GM19025 (cell line): ENCODE results near the gene CCSAP.
"Not testable (repeated sequence)": the region's sequence is repeated elsewhere in the genome, so short reads cannot be mapped to it uniquely, and the experiment has no call there.

Experiments used
- ATAC-seq: cut with Tn5 transposase; IDR thresholded peaks from one replicate; pipeline ENCODE4 v1.9.1; 2021; ENCODE audit warnings: mild to moderate bottlenecking, low read depth, moderate library complexity; ENCODE audit not compliant: unreplicated experiment

The CCSAP gene

GRCh38 chr1:229293528-229294204 is 49.2 kb downstream of the CCSAP start:
- no peak for ATAC-seq

GRCh38 chr1:229291686-229292085 is 51.2 kb downstream of the CCSAP start:
- ATAC-seq, result not testable (repeated sequence)

GRCh38 chr1:229288516-229288915 is 54.3 kb downstream of the CCSAP start:
- ATAC-seq, result no peak

- ATAC-seq, result no peak
Measured at GRCh38 chr1:229287267-229287666, 55.6 kb downstream of the CCSAP start.

- ATAC-seq, result no peak
Measured at GRCh38 chr1:229286099-229286766, 56.6 kb downstream of the CCSAP start.

DNA sequence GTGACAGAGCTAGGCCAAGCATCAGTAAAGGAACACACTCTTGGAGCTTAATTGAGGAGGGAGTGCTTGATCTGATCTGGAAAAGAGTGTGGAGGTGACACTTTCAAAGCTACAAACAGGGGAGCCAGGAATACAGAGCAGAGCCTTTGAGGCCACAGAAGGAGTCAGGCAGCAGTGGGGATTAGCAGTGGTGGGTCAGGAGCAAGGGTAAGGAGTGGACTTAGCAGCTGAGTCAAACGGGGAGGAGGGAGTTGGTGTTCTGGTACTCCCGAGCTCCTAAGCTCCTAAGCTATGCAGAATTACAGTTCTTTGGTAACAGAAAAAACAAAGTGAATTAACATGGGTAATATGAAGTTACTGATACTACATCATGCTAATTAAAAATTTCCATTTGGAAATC is 57.4 kb downstream of the CCSAP start:
- no peak for ATAC-seq

DNA sequence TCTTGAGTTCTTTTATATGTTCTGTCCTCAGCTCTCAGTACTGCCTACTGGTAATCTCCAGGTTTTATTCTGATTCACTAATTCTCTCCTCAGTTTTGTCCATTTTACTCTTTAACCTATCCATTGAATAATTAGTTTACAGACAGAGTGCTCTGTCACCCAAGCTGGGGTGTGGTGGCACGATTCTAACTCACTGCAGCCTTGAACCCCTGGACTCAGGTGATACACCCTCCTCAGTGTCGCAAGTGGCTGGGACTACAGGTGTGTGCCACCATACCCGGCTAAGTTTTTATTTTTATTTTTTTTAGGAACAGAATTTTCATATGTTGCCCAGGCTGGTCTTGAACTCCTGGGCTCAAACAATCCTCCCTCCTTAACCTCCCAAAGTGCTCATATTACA is 58.0 kb downstream of the CCSAP start:
- ATAC-seq, result no peak

DNA sequence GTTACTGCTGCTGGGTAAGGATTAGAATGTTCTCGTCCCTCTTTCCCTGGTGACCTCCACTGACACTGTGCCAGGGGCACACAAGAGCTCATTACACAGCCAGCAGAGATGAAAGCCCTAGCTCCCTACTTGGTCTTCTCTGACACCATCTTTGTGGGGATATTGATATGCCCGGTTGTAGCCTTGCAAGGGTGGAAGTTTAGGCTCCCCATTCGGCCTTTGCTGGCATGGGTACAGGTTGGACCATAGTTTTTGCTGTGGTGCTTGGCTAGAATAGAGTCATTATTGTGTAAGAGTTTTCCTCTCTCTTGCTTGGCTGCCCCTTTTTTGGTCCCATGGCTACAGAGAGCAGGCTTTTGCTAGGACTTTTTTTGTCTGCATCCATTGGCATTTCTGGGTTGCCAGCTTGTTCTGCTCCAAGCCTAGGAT is 59.6 kb downstream of the CCSAP start:
- no peak for ATAC-seq

DNA sequence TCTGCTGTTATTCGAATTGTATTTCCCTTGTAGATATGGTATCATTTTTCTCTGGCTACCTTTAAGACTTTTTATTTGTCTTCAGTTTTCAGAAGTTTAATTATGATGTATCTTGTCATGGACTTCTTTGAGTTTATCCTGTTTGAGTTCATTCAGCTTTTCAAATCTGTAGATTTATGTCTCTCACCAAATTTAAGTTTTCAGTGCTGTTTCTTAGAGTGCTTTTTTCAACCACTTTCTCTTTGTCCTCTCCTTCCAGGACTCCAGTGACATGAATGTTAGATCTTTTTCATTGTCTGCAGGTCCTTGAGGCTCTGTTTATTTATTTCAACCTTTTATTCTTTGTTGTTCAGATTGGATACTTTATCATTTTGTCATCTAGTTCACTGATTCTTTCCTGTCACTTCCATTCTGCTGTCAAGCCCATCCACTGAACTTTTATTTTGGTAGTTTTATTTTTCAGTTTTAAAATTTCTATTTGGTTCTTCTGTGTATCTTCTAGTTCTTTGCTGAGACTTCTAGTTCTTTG is 60.5 kb downstream of the CCSAP start:
- no peak for ATAC-seq

- no peak for ATAC-seq
Measured at GRCh38 chr1:229281339-229281926, 61.4 kb downstream of the CCSAP start.

GRCh38 chr1:229280921-229281320 is 61.9 kb downstream of the CCSAP start:
- no peak for ATAC-seq

GRCh38 chr1:229280037-229280828 is 62.6 kb downstream of the CCSAP start:
- no peak for ATAC-seq

GRCh38 chr1:229279242-229279641 is 63.6 kb downstream of the CCSAP start:
- no peak for ATAC-seq

DNA sequence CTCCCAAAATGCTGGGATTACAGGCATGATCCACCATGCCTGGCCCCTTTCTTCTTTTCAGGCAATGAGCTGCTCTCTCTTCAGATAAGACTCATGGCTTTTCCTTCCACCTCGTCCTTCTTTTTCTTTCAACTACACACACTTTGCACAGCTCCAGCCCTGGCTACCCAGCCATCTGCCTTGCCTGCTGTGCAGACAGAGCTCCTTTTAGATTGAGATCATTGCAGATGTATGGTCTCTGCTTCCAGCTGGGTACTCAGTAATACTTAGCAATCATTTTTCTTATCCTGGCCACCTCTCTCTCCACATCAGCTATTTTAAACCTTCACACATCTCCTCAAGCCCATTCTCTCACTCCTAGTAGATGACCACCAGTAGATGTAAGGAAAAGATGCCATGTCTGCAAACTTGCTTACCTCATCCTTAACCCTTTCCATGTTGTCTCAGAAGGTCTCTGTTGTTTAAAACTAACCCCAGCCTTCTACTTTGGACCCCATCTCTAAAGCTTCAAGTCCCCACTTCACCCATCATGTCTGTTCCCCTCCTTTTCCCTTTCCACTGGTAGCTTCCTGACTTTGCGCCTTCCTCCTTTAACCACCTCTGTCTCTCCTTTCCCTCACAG is 64.6 kb downstream of the CCSAP start:
- ATAC-seq, result no peak

GRCh38 chr1:229275005-229275404 is 67.8 kb downstream of the CCSAP start:
- ATAC-seq, result no peak

DNA sequence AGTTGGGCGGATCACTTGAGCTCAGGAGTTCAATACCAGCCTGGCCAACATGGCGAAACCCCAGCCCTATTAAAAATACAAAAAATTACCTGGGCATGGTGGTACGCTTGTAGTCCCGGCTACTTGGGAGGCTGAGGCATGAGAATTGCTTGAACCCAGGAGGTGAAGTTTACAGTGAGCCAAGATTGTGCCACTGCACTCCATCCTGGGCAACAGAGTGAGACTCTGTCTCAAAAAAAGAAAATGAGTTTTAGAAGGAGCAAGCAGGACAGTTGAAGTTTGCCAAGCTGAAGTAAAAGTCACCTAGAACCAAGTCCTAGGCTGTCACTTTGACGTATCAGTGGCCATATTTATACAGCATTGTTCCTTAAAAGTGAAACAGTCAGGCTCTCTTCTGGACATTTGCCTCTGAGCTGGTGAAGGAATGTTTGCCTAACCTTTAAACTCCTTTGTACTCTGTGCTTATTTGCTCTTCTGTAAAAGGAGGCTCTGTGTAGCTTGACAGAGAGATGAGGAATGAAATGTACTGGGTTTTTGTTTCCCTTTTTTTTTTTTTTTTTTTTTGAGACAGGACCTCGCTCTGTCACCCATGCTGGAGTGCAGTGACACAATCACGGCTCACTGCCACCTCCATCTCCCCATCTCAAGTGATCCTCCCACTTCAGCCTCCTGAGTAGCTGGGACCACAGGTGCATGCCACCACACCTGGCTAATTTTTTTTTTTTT is 69.2 kb downstream of the CCSAP start:
- no peak for ATAC-seq

- ATAC-seq, result no peak
Measured at GRCh38 chr1:229272164-229273158, 70.4 kb downstream of the CCSAP start.

GRCh38 chr1:229271448-229272159 is 71.2 kb downstream of the CCSAP start:
- ATAC-seq, result peak; percentile 49
